ENCODE data around the gene CACNA1I. TPM values are rescaled to one million over a fixed set of nuclear protein-coding genes. Genes with fewer than 3 reads are reported as not detected.

CACNA1I gene
- total and polyA plus RNA-seq, 2 of the 8 experiments (the other 6 are each of a cell fraction or from before 2014, with no cell fraction given) = 0.77 to 1.2 TPM

DNA sequence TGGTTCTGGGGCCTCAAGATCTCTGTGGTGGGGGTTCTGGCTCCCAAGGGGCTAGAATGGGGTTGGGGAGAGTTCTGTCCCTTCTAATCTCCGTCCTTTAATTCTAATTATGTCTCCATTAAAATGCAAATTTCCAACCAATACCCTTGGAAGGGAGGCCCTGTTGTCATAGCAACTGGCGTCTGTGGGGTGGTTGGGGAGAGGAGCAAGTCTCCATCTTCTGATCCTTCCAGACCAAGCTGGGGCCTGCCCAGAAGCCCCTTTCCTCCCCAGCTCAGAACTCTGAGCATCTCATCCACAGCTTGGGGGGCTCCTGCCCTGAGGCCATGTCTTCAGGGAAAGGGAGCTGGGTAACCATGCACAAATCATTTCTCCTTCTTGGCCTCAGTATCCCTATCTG lies 32.6 kb upstream of the CACNA1I start:
- FAIRE-seq = no peak
- H3K4me1 ChIP-seq (replicated peaks in 1 of 4; ENCODE audit: control insufficient read depth in 3 of 4, insufficient read depth in 4 of 4, low read length in 3 of 4) = peaks cover 11 to 30% (median 21%) of the 10 kb centered on the region in 4 experiments
- H2BK15ac ChIP-seq (ENCODE audit: low read length) = no peak overlapping the region
- no peak overlapping the region for H2AK5ac ChIP-seq (ENCODE audit: low read depth, low read length)
- no peak overlapping the region for H4K8ac ChIP-seq (ENCODE audit: extremely low read depth, insufficient read depth, low read length)
- no peaks in the 10 kb centered on the region for H4K20me1 ChIP-seq (replicated peaks in 1 of 2; ENCODE audit: control insufficient read depth in 1 of 2, insufficient read depth in 2 of 2, low read length in 2 of 2)
- no peak overlapping the region for H3K56ac ChIP-seq (replicated peaks; ENCODE audit: insufficient read length, low read depth, low read length)
- no peak overlapping the region; the same call in 1 of the 2 replicates for H2BK12ac ChIP-seq (ENCODE audit: low read depth, low read length)
- CTCF ChIA-PET (ENCODE audit: partially characterized antibody) = interaction anchor here (0.9 to 21.9 kb wide), 10 partner anchors 8 to 498 kb away, joined by 3 to 361 read pairs (median 4); partner anchors contain the start of gene MIEF1
- H2BK120ac ChIP-seq (replicated peaks; ENCODE audit: low read depth, low read length) = no peak overlapping the region
- H3K4ac ChIP-seq (replicated peaks; ENCODE audit: insufficient read length, low read depth, low read length) = no peak overlapping the region
- no peaks in the 10 kb centered on the region for H3K79me1 ChIP-seq (ENCODE audit: low read depth, low read length)
- 42% methylated on average over 2 of the region's 2 CpGs; no CpG with 5 or more reads in 1 of the 2 experiments for WGBS, 2 experiments (ENCODE audit: extremely low coverage in 1 of 2, insufficient coverage in 1 of 2, insufficient read length in 1 of 2, insufficient replicate concordance in 2 of 2, low coverage in 1 of 2, low lambda C conversion rate in 2 of 2, missing lambda C conversion rate in 1 of 2)
- no peak overlapping the region for H3K18ac ChIP-seq (ENCODE audit: extremely low read depth, low read length)
- POLR2A ChIA-PET (ENCODE audit: partially characterized antibody) = interaction anchor here (0.6 to 2.5 kb wide), 3 partner anchors 10 to 18 kb away, joined by 3 to 8 read pairs (median 7); partner anchors contain the start of gene ATF4
- no peak overlapping the region for H2AFZ ChIP-seq (ENCODE audit: low read length)
- H3K23ac ChIP-seq (ENCODE audit: insufficient read length) = no peak overlapping the region
- DNase-seq (ENCODE audit: low read depth in 1 of 2, low spot score in 2 of 2) = no peak
- no peak overlapping the region for H3K4me3 ChIP-seq (ENCODE audit: extremely low read depth in 1 of 4, insufficient read depth in 2 of 4, low read depth in 3 of 4, low read length in 4 of 4)
- no peak overlapping the region for H3K14ac ChIP-seq (ENCODE audit: insufficient read length)
- no peak overlapping the region for H2BK5ac ChIP-seq (ENCODE audit: low read depth, low read length)
- H3K4me2 ChIP-seq (ENCODE audit: insufficient read depth in 1 of 2, low read depth in 2 of 2, low read length in 2 of 2) = no peak overlapping the region
- H3K27ac ChIP-seq (ENCODE audit: low read depth, low read length) = no peak overlapping the region
- no peak overlapping the region for H2BK20ac ChIP-seq (ENCODE audit: low read length)
- H3K23me2 ChIP-seq (ENCODE audit: low read depth, low read length) = peaks cover 3% of the 10 kb centered on the region
- no peaks in the 10 kb centered on the region for H3K79me2 ChIP-seq (ENCODE audit: control insufficient read depth in 1 of 2, insufficient read depth in 2 of 2, low read length in 2 of 2)
- H3K27me3 ChIP-seq (replicated peaks in 1 of 4; ENCODE audit: control insufficient read depth in 3 of 4, extremely low read depth in 1 of 4, insufficient read depth in 3 of 4, low read length in 3 of 4) = no peaks in the 10 kb centered on the region; a peak in 1 of 7 replicates
- no peak overlapping the region for H3K9ac ChIP-seq (replicated peaks in 1 of 4; ENCODE audit: extremely low read depth in 1 of 4, low read depth in 3 of 4, low read length in 3 of 4)
- no peak overlapping the region for H4K91ac ChIP-seq (replicated peaks; ENCODE audit: insufficient read length, low read length)
- H3K36me3 ChIP-seq (ENCODE audit: control insufficient read depth in 2 of 4, insufficient read depth in 4 of 4, low read length in 3 of 4) = no peaks in the 10 kb centered on the region
- no peaks in the 10 kb centered on the region for H3K9me3 ChIP-seq (ENCODE audit: insufficient read depth in 2 of 2, low read depth in 1 of 2, low read length in 1 of 2)
- H4K5ac ChIP-seq (ENCODE audit: insufficient read length, low read depth, low read length) = no peak overlapping the region
- TF ChIP-seq MAFK (IDR thresholded peaks at IDR 0.05; ENCODE audit: low read depth, low read length) (no peak), RAD21 (IDR thresholded peaks at IDR 0.05 in 1 of 2, conservative IDR thresholded peaks at IDR 0.05 in 1 of 2; ENCODE audit: low read depth in 2 of 2, low read length in 2 of 2) (no peak), KDM1A (IDR thresholded peaks at IDR 0.05; ENCODE audit: borderline replicate concordance, low read length) (no peak), TEAD4 (IDR thresholded peaks at IDR 0.05; ENCODE audit: low read depth, low read length) (no peak), TAF1 (IDR thresholded peaks at IDR 0.05; ENCODE audit: low read depth, low read length) (no peak), SAP30 (IDR thresholded peaks at IDR 0.05; ENCODE audit: insufficient read depth, insufficient replicate concordance, low read length) (no peak), HDAC6 (IDR thresholded peaks at IDR 0.05; ENCODE audit: low read depth, low read length) (no peak), JUND (IDR thresholded peaks at IDR 0.05; ENCODE audit: low read length) (no peak), BCL11A (IDR thresholded peaks at IDR 0.05; ENCODE audit: low read depth in 2 of 2, low read length in 2 of 2) (no peak)
- TF ChIP-seq, protein P1, sequence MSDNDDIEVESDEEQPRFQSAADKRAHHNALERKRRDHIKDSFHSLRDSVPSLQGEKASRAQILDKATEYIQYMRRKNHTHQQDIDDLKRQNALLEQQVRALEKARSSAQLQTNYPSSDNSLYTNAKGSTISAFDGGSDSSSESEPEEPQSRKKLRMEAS (IDR thresholded peaks at IDR 0.05) = no peak
- TF ChIP-seq, protein P2, sequence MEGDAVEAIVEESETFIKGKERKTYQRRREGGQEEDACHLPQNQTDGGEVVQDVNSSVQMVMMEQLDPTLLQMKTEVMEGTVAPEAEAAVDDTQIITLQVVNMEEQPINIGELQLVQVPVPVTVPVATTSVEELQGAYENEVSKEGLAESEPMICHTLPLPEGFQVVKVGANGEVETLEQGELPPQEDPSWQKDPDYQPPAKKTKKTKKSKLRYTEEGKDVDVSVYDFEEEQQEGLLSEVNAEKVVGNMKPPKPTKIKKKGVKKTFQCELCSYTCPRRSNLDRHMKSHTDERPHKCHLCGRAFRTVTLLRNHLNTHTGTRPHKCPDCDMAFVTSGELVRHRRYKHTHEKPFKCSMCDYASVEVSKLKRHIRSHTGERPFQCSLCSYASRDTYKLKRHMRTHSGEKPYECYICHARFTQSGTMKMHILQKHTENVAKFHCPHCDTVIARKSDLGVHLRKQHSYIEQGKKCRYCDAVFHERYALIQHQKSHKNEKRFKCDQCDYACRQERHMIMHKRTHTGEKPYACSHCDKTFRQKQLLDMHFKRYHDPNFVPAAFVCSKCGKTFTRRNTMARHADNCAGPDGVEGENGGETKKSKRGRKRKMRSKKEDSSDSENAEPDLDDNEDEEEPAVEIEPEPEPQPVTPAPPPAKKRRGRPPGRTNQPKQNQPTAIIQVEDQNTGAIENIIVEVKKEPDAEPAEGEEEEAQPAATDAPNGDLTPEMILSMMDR (IDR thresholded peaks at IDR 0.05; ENCODE audit: control extremely low read depth in 1 of 3, insufficient read depth in 1 of 3, low read depth in 1 of 3, low read length in 3 of 3) = no peak
